ENCODE data around the gene PLVAP.
"Not testable (repeated sequence)": the region's sequence is repeated elsewhere in the genome, so short reads cannot be mapped to it uniquely, and the experiment has no call there.

Gene PLVAP

GRCh38 chr19:17398902-17399527 is 21.9 kb upstream of the PLVAP start:
- peak; percentile 59 for DNase-seq

GRCh38 chr19:17394891-17395415 is 17.8 kb upstream of the PLVAP start:
- peak; percentile 90 for DNase-seq

- no peak for DNase-seq
These were observed 16.8 kb upstream of the PLVAP start, which contains the start of gene CCDC194 for GRCh38 chr19:17393914-17394313. TSS of gene CCDC194 (minus strand) at chr19:17394196. CDS start at chr19:17394158, 38 bp downstream.

- peak; percentile 71 for DNase-seq
These were observed 15.9 kb upstream of the PLVAP start for GRCh38 chr19:17393002-17393401.

- peak; percentile 72 for DNase-seq
These were observed 14.4 kb upstream of the PLVAP start for GRCh38 chr19:17391371-17392151.

GRCh38 chr19:17390665-17391370 is 13.7 kb upstream of the PLVAP start:
- DNase-seq, result peak; percentile 97

GRCh38 chr19:17389957-17390664 is 13.0 kb upstream of the PLVAP start:
- no peak for DNase-seq

- no peak for DNase-seq
These were observed 12.1 kb upstream of the PLVAP start for GRCh38 chr19:17389288-17389687.

- DNase-seq, result peak; percentile 80
These were observed 8.9 kb upstream of the PLVAP start for GRCh38 chr19:17385878-17386611.

GRCh38 chr19:17380426-17381138 is 3.4 kb upstream of the PLVAP start:
- DNase-seq, result no peak

GRCh38 chr19:17379221-17379631 is 2.1 kb upstream of the PLVAP start:
- no peak for DNase-seq

GRCh38 chr19:17378271-17378670 is 1.1 kb upstream of the PLVAP start:
- peak; percentile 47 for DNase-seq

GRCh38 chr19:17370026-17370587 is 7.0 kb downstream of the PLVAP start:
- DNase-seq, result peak; percentile 74

- no peak for DNase-seq
These were observed 11.8 kb downstream of the PLVAP start for GRCh38 chr19:17365361-17365760.

GRCh38 chr19:17363852-17364605 is 13.1 kb downstream of the PLVAP start:
- not testable (repeated sequence) for DNase-seq

- DNase-seq, result no peak
These were observed 17.0 kb downstream of the PLVAP start for GRCh38 chr19:17359905-17360800.

- no peak for DNase-seq
These were observed 18.7 kb downstream of the PLVAP start for GRCh38 chr19:17358395-17358794.

GRCh38 chr19:17357724-17358123 is 19.4 kb downstream of the PLVAP start:
- DNase-seq, result no peak

GRCh38 chr19:17357078-17357666 is 20.0 kb downstream of the PLVAP start:
- no peak for DNase-seq

All from hematopoietic multipotent progenitor cell treated with erythropoietin and hydrocortisone succinate and interleukin-3 and kit ligand, for 4 days (in vitro differentiated cells).